Measurements from ENCODE around the gene PFKFB4. TPM values are rescaled to one million over a fixed set of nuclear protein-coding genes. Genes with fewer than 3 reads are reported as not detected.

The PFKFB4 gene
- total RNA-seq, 1 donor = 12.3 TPM

DNA sequence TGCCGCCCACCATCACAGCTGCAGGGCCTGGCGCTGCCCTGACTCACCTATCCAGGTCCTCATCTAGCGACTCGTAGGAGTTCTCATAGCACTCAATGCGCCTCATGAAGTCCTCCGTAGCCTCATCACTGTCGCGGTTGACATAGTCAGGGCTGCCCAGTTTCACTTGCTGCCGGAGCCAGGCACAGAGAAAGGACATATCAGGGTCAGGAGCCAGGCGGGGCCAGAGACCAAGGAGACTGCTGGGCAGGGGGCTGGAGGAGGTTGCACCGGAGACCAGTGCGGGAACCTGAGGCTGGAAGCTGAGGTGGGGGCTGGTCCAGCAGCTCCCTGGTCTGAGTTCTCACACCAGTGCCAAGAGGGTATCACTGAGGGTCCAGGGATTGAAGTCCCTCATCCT lies 18.2 kb downstream of the PFKFB4 start:
- H2AFZ ChIP-seq (ENCODE audit: low read length) = no peak overlapping the region
- no peak overlapping the region for H3K4me2 ChIP-seq (ENCODE audit: insufficient read depth, low read length)
- no peak overlapping the region for H3K4me3 ChIP-seq (ENCODE audit: insufficient read depth, low read length)
- no peaks in the 10 kb centered on the region for H3K79me2 ChIP-seq (ENCODE audit: insufficient read depth, low read length)
- no peak overlapping the region for H3K27ac ChIP-seq (ENCODE audit: low read depth, low read length)
- no peaks in the 10 kb centered on the region for H3K27me3 ChIP-seq (ENCODE audit: insufficient read depth, low read length)
- H3K4me1 ChIP-seq (ENCODE audit: insufficient read depth, low read length) = no peaks in the 10 kb centered on the region
- H3K36me3 ChIP-seq (ENCODE audit: insufficient read depth, low read length) = peaks cover 21% of the 10 kb centered on the region
- H4K20me1 ChIP-seq (ENCODE audit: insufficient read depth, low read length) = no peaks in the 10 kb centered on the region
- TF ChIP-seq, protein P1, sequence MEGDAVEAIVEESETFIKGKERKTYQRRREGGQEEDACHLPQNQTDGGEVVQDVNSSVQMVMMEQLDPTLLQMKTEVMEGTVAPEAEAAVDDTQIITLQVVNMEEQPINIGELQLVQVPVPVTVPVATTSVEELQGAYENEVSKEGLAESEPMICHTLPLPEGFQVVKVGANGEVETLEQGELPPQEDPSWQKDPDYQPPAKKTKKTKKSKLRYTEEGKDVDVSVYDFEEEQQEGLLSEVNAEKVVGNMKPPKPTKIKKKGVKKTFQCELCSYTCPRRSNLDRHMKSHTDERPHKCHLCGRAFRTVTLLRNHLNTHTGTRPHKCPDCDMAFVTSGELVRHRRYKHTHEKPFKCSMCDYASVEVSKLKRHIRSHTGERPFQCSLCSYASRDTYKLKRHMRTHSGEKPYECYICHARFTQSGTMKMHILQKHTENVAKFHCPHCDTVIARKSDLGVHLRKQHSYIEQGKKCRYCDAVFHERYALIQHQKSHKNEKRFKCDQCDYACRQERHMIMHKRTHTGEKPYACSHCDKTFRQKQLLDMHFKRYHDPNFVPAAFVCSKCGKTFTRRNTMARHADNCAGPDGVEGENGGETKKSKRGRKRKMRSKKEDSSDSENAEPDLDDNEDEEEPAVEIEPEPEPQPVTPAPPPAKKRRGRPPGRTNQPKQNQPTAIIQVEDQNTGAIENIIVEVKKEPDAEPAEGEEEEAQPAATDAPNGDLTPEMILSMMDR (IDR thresholded peaks at IDR 0.05; ENCODE audit: extremely low read depth, low read depth, low read length) = no peak
- no peaks in the 10 kb centered on the region for H3K9me3 ChIP-seq (ENCODE audit: low read depth, low read length)
- DNase-seq (ENCODE audit: insufficient read length, low spot score, missing footprints) = peak; percentile 44

DNA sequence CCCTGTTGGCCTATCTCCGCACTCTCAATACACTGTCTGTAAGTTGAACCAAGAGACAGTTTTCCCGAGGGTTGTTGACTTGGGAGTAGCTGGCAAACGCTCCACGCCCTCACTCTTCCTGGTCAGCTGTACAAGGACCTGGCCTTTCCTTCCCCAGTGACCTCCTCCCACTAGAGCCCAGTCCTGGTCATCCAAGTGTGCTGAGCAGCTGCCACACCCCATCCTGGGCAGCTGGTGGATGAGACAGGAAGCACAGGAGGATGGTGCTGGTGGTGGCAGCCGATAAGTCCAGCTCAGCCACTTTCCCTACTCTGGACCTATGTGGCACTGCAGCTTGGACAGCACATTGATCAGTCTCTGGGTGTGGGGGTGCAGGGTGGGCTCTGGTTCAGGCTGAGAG lies 19.8 kb downstream of the PFKFB4 start:
- no peaks in the 10 kb centered on the region for H4K20me1 ChIP-seq (ENCODE audit: insufficient read depth, low read length)
- TF ChIP-seq, protein P1 (IDR thresholded peaks at IDR 0.05; ENCODE audit: extremely low read depth, low read depth, low read length) = no peak

DNA sequence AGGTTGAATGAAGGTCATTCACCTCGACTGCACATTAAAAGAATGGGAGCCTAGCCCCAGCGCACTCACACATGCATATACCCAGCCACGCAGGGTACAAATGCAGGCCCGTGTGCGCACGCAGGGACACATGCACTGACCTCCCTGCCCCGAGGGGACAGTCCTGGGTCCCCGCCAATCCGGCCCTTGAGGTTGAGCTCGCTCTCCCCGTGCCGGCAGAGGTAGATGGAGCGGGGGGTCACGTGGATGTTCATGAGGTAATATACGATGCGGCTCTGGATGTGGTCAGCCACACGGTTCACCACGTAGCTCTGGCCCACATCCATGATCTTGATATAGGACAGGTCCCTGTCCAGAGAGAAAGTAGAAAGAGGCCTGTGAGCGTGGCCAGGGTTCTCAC lies 20.5 kb downstream of the PFKFB4 start:
- Histone ChIP-seq H3K4me1 (ENCODE audit: insufficient read depth, low read length) (no peaks in the 10 kb centered on the region), H3K36me3 (ENCODE audit: insufficient read depth, low read length) (peaks cover 21% of the 10 kb centered on the region), H3K4me2 (ENCODE audit: insufficient read depth, low read length) (no peak overlapping the region), H3K79me2 (ENCODE audit: insufficient read depth, low read length) (no peaks in the 10 kb centered on the region), H3K27me3 (ENCODE audit: insufficient read depth, low read length) (no peaks in the 10 kb centered on the region), H3K27ac (ENCODE audit: low read depth, low read length) (no peak overlapping the region), H4K20me1 (ENCODE audit: insufficient read depth, low read length) (no peaks in the 10 kb centered on the region), H2AFZ (ENCODE audit: low read length) (no peak overlapping the region), H3K9me3 (ENCODE audit: low read depth, low read length) (no peaks in the 10 kb centered on the region), H3K4me3 (ENCODE audit: insufficient read depth, low read length) (no peak overlapping the region)
- DNase-seq (ENCODE audit: insufficient read length, low spot score, missing footprints) = no peak
- TF ChIP-seq, protein P1 (IDR thresholded peaks at IDR 0.05; ENCODE audit: extremely low read depth, low read depth, low read length) = no peak

More for the DNA sequence above, 19.8 kb downstream of the PFKFB4 start:
- Histone ChIP-seq H3K36me3 (ENCODE audit: insufficient read depth, low read length) (peaks cover 21% of the 10 kb centered on the region), H3K4me2 (ENCODE audit: insufficient read depth, low read length) (no peak overlapping the region), H2AFZ (ENCODE audit: low read length) (no peak overlapping the region), H3K4me3 (ENCODE audit: insufficient read depth, low read length) (no peak overlapping the region), H3K27ac (ENCODE audit: low read depth, low read length) (no peak overlapping the region), H3K79me2 (ENCODE audit: insufficient read depth, low read length) (no peaks in the 10 kb centered on the region), H3K27me3 (ENCODE audit: insufficient read depth, low read length) (no peaks in the 10 kb centered on the region), H3K9me3 (ENCODE audit: low read depth, low read length) (no peaks in the 10 kb centered on the region), H3K4me1 (ENCODE audit: insufficient read depth, low read length) (no peaks in the 10 kb centered on the region)
- DNase-seq (ENCODE audit: insufficient read length, low spot score, missing footprints) = no peak

DNA sequence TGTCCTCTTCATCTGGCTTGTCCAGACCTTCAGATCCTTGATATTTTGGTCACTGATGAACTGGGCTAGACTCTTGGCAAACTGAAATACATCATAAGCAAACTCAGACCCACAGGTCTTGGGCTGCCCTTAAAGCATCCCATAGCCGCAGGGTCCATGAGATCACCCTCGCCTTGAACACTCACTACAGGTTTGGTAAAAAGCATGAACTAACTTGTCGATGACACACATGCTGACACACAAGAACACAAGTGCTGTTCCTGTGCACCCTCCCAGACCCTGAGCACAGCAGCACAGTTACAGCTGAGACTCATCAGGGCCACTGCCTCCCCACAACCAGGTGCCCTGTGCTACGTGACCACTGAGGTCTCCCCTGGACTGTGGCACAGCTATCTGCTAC lies 21.0 kb downstream of the PFKFB4 start:
- Histone ChIP-seq H3K27ac (ENCODE audit: low read depth, low read length) (no peak overlapping the region), H3K4me3 (ENCODE audit: insufficient read depth, low read length) (no peak overlapping the region), H3K27me3 (ENCODE audit: insufficient read depth, low read length) (no peaks in the 10 kb centered on the region), H3K4me1 (ENCODE audit: insufficient read depth, low read length) (no peaks in the 10 kb centered on the region), H3K4me2 (ENCODE audit: insufficient read depth, low read length) (no peak overlapping the region), H2AFZ (ENCODE audit: low read length) (no peak overlapping the region), H3K36me3 (ENCODE audit: insufficient read depth, low read length) (peaks cover 21% of the 10 kb centered on the region), H3K9me3 (ENCODE audit: low read depth, low read length) (no peaks in the 10 kb centered on the region), H3K79me2 (ENCODE audit: insufficient read depth, low read length) (no peaks in the 10 kb centered on the region), H4K20me1 (ENCODE audit: insufficient read depth, low read length) (no peaks in the 10 kb centered on the region)
- TF ChIP-seq, protein P1 (IDR thresholded peaks at IDR 0.05; ENCODE audit: extremely low read depth, low read depth, low read length) = no peak
- DNase-seq (ENCODE audit: insufficient read length, low spot score, missing footprints) = no peak
